Measurements from ENCODE around the gene SYNGR1.

- TF ChIP-seq CTCF (conservative IDR thresholded peaks at IDR 0.05) (no peak), ZFX (IDR thresholded peaks at IDR 0.05) (no peak)
Measured at GRCh38 chr22:39432361-39432811, 82.6 kb downstream of the SYNGR1 start.

Data from C4-2B (cell line).